Measurements from ENCODE around the gene SDHA. TPM values are rescaled to one million over a fixed set of nuclear protein-coding genes. Genes with fewer than 3 reads are reported as not detected.
"Not testable (repeated sequence)": the region's sequence is repeated elsewhere in the genome, so short reads cannot be mapped to it uniquely, and the experiment has no call there.

Gene SDHA
- total and polyA plus RNA-seq, 2 experiments from 2014 or later = 71.5 to 99.2 TPM

DNA sequence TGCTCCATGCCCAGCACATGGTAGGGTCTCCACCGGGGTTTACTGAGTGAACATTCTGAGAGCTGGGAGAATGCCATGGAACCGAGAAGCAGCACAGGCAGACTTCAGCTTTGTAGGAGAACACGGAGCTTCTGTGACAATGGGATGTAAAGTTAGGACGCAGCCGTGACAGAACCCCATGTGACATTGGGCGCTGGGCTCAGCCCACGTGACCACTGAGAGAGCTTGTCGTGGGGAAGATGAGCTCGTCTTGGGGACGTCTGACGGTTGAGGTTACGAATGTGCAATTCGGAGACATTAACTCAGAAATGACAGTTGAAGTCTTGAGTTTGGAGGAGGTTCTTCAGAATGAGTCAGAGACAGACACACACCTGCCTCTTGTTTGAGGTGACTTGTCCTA is 13.5 kb downstream of the SDHA start:
- TF ChIP-seq EZH2phosphoT487 (IDR thresholded peaks at IDR 0.05; ENCODE audit: insufficient read depth, low read depth) (no peak), EZH2 (IDR thresholded peaks at IDR 0.05; ENCODE audit: insufficient read depth, poor library complexity, severe bottlenecking) (no peak)
- Histone ChIP-seq H3K4me3 (no peak overlapping the region), H4K20me1 (ENCODE audit: insufficient read depth) (no peaks in the 10 kb centered on the region), H3K27me3 (replicated peaks; ENCODE audit: insufficient read depth) (no peaks in the 10 kb centered on the region), H3K27ac (no peak overlapping the region), H3F3A (ENCODE audit: insufficient read depth) (no peaks in the 10 kb centered on the region), H3K4me2 (ENCODE audit: unreplicated experiment) (no peak overlapping the region), H3K36me3 (ENCODE audit: low read depth) (peaks cover 29% of the 10 kb centered on the region), H3K79me2 (ENCODE audit: insufficient read depth) (peaks cover 7% of the 10 kb centered on the region), H3K9ac (no peak overlapping the region), H3K4me1 (ENCODE audit: insufficient read depth) (no peaks in the 10 kb centered on the region), H3K9me2 (ENCODE audit: insufficient read depth) (no peaks in the 10 kb centered on the region), H2AFZ (no peak overlapping the region), H3K9me3 (ENCODE audit: low read depth) (no peaks in the 10 kb centered on the region)
- WGBS, 2 experiments (ENCODE audit: low coverage in 1 of 2, low lambda C conversion rate in 2 of 2, missing lambda C conversion rate in 2 of 2) = 89 to 95% methylated on average over 13 of the region's 13 CpGs
- in situ Hi-C loops (cut with MboI) = no loop called here
- no peak for DNase-seq

DNA sequence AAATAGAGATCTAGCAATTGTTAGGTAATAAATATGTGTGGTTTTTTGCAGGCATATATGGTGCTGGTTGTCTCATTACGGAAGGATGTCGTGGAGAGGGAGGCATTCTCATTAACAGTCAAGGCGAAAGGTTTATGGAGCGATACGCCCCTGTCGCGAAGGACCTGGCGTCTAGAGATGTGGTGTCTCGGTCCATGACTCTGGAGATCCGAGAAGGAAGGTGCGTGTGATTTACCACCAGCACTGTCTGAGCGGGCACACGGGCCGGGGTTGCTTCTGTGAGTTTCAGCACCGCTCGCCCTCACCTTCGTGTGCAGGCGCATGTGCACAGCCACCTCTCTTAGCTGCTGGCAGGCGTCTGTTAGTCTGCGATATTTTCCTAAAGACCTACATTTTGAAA is 15.3 kb downstream of the SDHA start:
- H3K36me3 ChIP-seq (ENCODE audit: low read depth) = peaks cover 22% of the 10 kb centered on the region
- 94 to 96% methylated on average over 20 of the region's 20 CpGs for WGBS, 2 experiments (ENCODE audit: low coverage in 1 of 2, low lambda C conversion rate in 2 of 2, missing lambda C conversion rate in 2 of 2)

GRCh38 chr5:234450-234849 is 16.3 kb downstream of the SDHA start:
- H3K79me2 ChIP-seq (ENCODE audit: insufficient read depth) = peaks cover 5% of the 10 kb centered on the region; the same call in 1 of the 2 replicates
- H3K4me1 ChIP-seq (ENCODE audit: insufficient read depth) = no peaks in the 10 kb centered on the region
- H4K20me1 ChIP-seq (ENCODE audit: insufficient read depth) = no peaks in the 10 kb centered on the region
- no peak overlapping the region for H3K9ac ChIP-seq
- no peaks in the 10 kb centered on the region for H3K9me3 ChIP-seq (ENCODE audit: low read depth)
- H3K27ac ChIP-seq = no peak overlapping the region
- no peak overlapping the region for H2AFZ ChIP-seq
- H3K4me2 ChIP-seq (ENCODE audit: unreplicated experiment) = no peak overlapping the region
- peaks cover 12% of the 10 kb centered on the region for H3K36me3 ChIP-seq (ENCODE audit: low read depth)
- no peaks in the 10 kb centered on the region for H3K9me2 ChIP-seq (ENCODE audit: insufficient read depth)
- no peaks in the 10 kb centered on the region for H3F3A ChIP-seq (ENCODE audit: insufficient read depth)
- in situ Hi-C loops (cut with MboI) = no loop called here
- H3K27me3 ChIP-seq (replicated peaks; ENCODE audit: insufficient read depth) = no peaks in the 10 kb centered on the region
- DNase-seq = no peak
- 97 to 99% methylated on average over 8 of the region's 8 CpGs for WGBS, 2 experiments (ENCODE audit: low coverage in 1 of 2, low lambda C conversion rate in 2 of 2, missing lambda C conversion rate in 2 of 2)
- no peak overlapping the region for H3K4me3 ChIP-seq
- TF ChIP-seq EZH2phosphoT487 (IDR thresholded peaks at IDR 0.05; ENCODE audit: insufficient read depth, low read depth) (no peak), EZH2 (IDR thresholded peaks at IDR 0.05; ENCODE audit: insufficient read depth, poor library complexity, severe bottlenecking) (no peak)

More for the DNA sequence above, 15.3 kb downstream of the SDHA start:
- H3K79me2 ChIP-seq (ENCODE audit: insufficient read depth); in situ Hi-C loops (cut with MboI); H3K4me2 ChIP-seq (ENCODE audit: unreplicated experiment); H3K9me2 ChIP-seq (ENCODE audit: insufficient read depth); H3K4me3 ChIP-seq; H3K9me3 ChIP-seq (ENCODE audit: low read depth); H3K9ac ChIP-seq; H3K27me3 ChIP-seq (replicated peaks; ENCODE audit: insufficient read depth); H3F3A ChIP-seq (ENCODE audit: insufficient read depth); H3K4me1 ChIP-seq (ENCODE audit: insufficient read depth); DNase-seq; H3K27ac ChIP-seq; H2AFZ ChIP-seq; H4K20me1 ChIP-seq (ENCODE audit: insufficient read depth): not testable (repeated sequence)

- in situ Hi-C loops (cut with MboI); H3K27me3 ChIP-seq (replicated peaks; ENCODE audit: insufficient read depth); H3K79me2 ChIP-seq (ENCODE audit: insufficient read depth); H3K4me2 ChIP-seq (ENCODE audit: unreplicated experiment); H3K27ac ChIP-seq; H3K4me3 ChIP-seq; H2AFZ ChIP-seq; H3F3A ChIP-seq (ENCODE audit: insufficient read depth); H3K4me1 ChIP-seq (ENCODE audit: insufficient read depth); DNase-seq; H3K9ac ChIP-seq; H3K9me3 ChIP-seq (ENCODE audit: low read depth); H3K9me2 ChIP-seq (ENCODE audit: insufficient read depth); H4K20me1 ChIP-seq (ENCODE audit: insufficient read depth); H3K36me3 ChIP-seq (ENCODE audit: low read depth): not testable (repeated sequence)
- 88 to 91% methylated on average over 6 to 7 of the region's 9 CpGs for WGBS, 2 experiments (ENCODE audit: low coverage in 1 of 2, low lambda C conversion rate in 2 of 2, missing lambda C conversion rate in 2 of 2)
Measured at GRCh38 chr5:235527-235926, 17.4 kb downstream of the SDHA start.

- H3K27ac ChIP-seq; H3K27me3 ChIP-seq (replicated peaks; ENCODE audit: insufficient read depth); H3K4me1 ChIP-seq (ENCODE audit: insufficient read depth); H3K4me2 ChIP-seq (ENCODE audit: unreplicated experiment); H2AFZ ChIP-seq; H4K20me1 ChIP-seq (ENCODE audit: insufficient read depth); in situ Hi-C loops (cut with MboI); H3K9me3 ChIP-seq (ENCODE audit: low read depth); DNase-seq; H3K79me2 ChIP-seq (ENCODE audit: insufficient read depth); H3K9me2 ChIP-seq (ENCODE audit: insufficient read depth); H3K4me3 ChIP-seq; H3F3A ChIP-seq (ENCODE audit: insufficient read depth); H3K9ac ChIP-seq: not testable (repeated sequence)
- H3K36me3 ChIP-seq (ENCODE audit: low read depth) = peaks cover 10% of the 10 kb centered on the region
- WGBS, 2 experiments (ENCODE audit: low coverage in 1 of 2, low lambda C conversion rate in 2 of 2, missing lambda C conversion rate in 2 of 2) = 97% methylated on average over 8 of the region's 8 CpGs
Measured at GRCh38 chr5:237931-238330, 19.8 kb downstream of the SDHA start.

DNA sequence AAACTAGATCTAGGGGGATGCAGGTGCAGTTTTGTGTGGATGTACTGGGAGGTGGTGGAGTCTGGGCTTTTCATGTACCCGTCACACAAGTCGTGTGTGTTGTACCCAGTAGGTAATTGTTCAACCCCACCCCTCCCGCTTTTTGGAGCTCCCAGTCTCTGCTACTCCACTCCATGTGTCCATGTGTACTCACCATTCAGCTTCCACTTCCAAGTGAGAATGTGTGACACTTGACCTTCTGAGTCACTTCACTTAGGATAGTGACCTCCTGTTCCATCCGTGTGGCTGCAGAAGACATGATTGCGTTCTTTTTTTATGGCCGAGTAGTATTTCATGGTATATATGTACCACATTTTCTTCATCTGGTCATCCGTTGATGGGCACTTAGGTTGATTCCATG is 22.4 kb downstream of the SDHA start:
- H3K4me3 ChIP-seq; H3K4me2 ChIP-seq (ENCODE audit: unreplicated experiment); H3K27me3 ChIP-seq (replicated peaks; ENCODE audit: insufficient read depth); H3K9me2 ChIP-seq (ENCODE audit: insufficient read depth); H3K9ac ChIP-seq; H3K27ac ChIP-seq; DNase-seq; H3K9me3 ChIP-seq (ENCODE audit: low read depth); H3K79me2 ChIP-seq (ENCODE audit: insufficient read depth); H2AFZ ChIP-seq; H4K20me1 ChIP-seq (ENCODE audit: insufficient read depth); H3K4me1 ChIP-seq (ENCODE audit: insufficient read depth); in situ Hi-C loops (cut with MboI); H3F3A ChIP-seq (ENCODE audit: insufficient read depth): not testable (repeated sequence)
- WGBS, 2 experiments (ENCODE audit: low coverage in 1 of 2, low lambda C conversion rate in 2 of 2, missing lambda C conversion rate in 2 of 2) = 96 to 97% methylated on average over 7 of the region's 7 CpGs
- H3K36me3 ChIP-seq (ENCODE audit: low read depth) = peaks cover 11% of the 10 kb centered on the region

GRCh38 chr5:241045-241669 is 23.0 kb downstream of the SDHA start:
- WGBS, 2 experiments (ENCODE audit: low coverage in 1 of 2, low lambda C conversion rate in 2 of 2, missing lambda C conversion rate in 2 of 2) = 95 to 97% methylated on average over 13 of the region's 13 CpGs
- in situ Hi-C loops (cut with MboI); H3K27me3 ChIP-seq (replicated peaks; ENCODE audit: insufficient read depth); H3K9me3 ChIP-seq (ENCODE audit: low read depth); H3K27ac ChIP-seq; H3K4me2 ChIP-seq (ENCODE audit: unreplicated experiment); H3K9ac ChIP-seq; H3F3A ChIP-seq (ENCODE audit: insufficient read depth); H4K20me1 ChIP-seq (ENCODE audit: insufficient read depth); H2AFZ ChIP-seq; H3K4me1 ChIP-seq (ENCODE audit: insufficient read depth); H3K79me2 ChIP-seq (ENCODE audit: insufficient read depth); DNase-seq; H3K9me2 ChIP-seq (ENCODE audit: insufficient read depth); H3K4me3 ChIP-seq: not testable (repeated sequence)
- peaks cover 15% of the 10 kb centered on the region for H3K36me3 ChIP-seq (ENCODE audit: low read depth)
